ENCODE results near the gene DTD1. TPM values are rescaled to one million over a fixed set of nuclear protein-coding genes. Genes with fewer than 3 reads are reported as not detected.

The DTD1 gene
- total RNA-seq, 1 experiment from 2014 or later: 109 TPM

GRCh38 chr20:18653736-18654447 lies 66.0 kb downstream of the DTD1 start:
- BruUV-seq (replicated peaks): no TSS peak
- CTCF ChIA-PET: interaction anchor here (1.6 kb wide), 1 partner anchor 22 kb away, joined by 4 read pairs; no protein-coding TSS in a partner anchor
- H3K4me3 ChIP-seq (ENCODE audit: low read depth, low read length): no peak overlapping the region
- H3K27me3 ChIP-seq (replicated peaks; ENCODE audit: control insufficient read depth, insufficient read depth, low read length): no peaks in the 10 kb centered on the region
- intact Hi-C loops (cut with micrococcal nuclease; ENCODE audit: unreplicated experiment): no loop called here
- Mint-ChIP-seq H3K36me3 (ENCODE audit: insufficient read depth, unreplicated experiment) (peaks cover 6% of the 10 kb centered on the region), H3K27ac (ENCODE audit: unreplicated experiment) (no peak overlapping the region), H3K9me3 (ENCODE audit: unreplicated experiment) (no peaks in the 10 kb centered on the region), H3K27me3 (ENCODE audit: insufficient read depth, unreplicated experiment) (no peaks in the 10 kb centered on the region), H3K4me1 (ENCODE audit: low read depth, unreplicated experiment) (no peaks in the 10 kb centered on the region), H3K4me3 (ENCODE audit: unreplicated experiment) (no peak overlapping the region)
- POLR2A ChIA-PET: no interaction called here
- H3K36me3 ChIP-seq (ENCODE audit: control insufficient read depth, insufficient read depth, low read length): peaks cover 2% of the 10 kb centered on the region; the same call in 1 of the 2 replicates
- H3K4me1 ChIP-seq: peaks cover 6% of the 10 kb centered on the region; the same call in 1 of the 2 replicates
- no peaks in the 10 kb centered on the region for H3K9me3 ChIP-seq
- no peak for TF ChIP-seq CTCF (IDR thresholded peaks at IDR 0.05; ENCODE audit: insufficient read depth in 1 of 2, low read depth in 1 of 2, low read length in 1 of 2, severe bottlenecking in 1 of 2, unreplicated experiment in 1 of 2)
- DNase-seq: no peak

GRCh38 chr20:18654448-18654773 lies 66.6 kb downstream of the DTD1 start:
- Histone ChIP-seq H3K4me3 (ENCODE audit: low read depth, low read length) (no peak overlapping the region), H3K36me3 (ENCODE audit: control insufficient read depth, insufficient read depth, low read length) (peaks cover 2% of the 10 kb centered on the region; the same call in 1 of the 2 replicates), H3K9me3 (no peaks in the 10 kb centered on the region), H3K27me3 (replicated peaks; ENCODE audit: control insufficient read depth, insufficient read depth, low read length) (no peaks in the 10 kb centered on the region), H3K4me1 (peaks cover 6% of the 10 kb centered on the region; the same call in 1 of the 2 replicates)
- Mint-ChIP-seq H3K9me3 (ENCODE audit: unreplicated experiment) (no peaks in the 10 kb centered on the region), H3K4me3 (ENCODE audit: unreplicated experiment) (no peak overlapping the region), H3K36me3 (ENCODE audit: insufficient read depth, unreplicated experiment) (peaks cover 6% of the 10 kb centered on the region), H3K4me1 (ENCODE audit: low read depth, unreplicated experiment) (no peaks in the 10 kb centered on the region), H3K27me3 (ENCODE audit: insufficient read depth, unreplicated experiment) (no peaks in the 10 kb centered on the region), H3K27ac (ENCODE audit: unreplicated experiment) (no peak overlapping the region)
- DNase-seq: no peak
- intact Hi-C loops (cut with micrococcal nuclease; ENCODE audit: unreplicated experiment): no loop called here
- no TSS peak for BruUV-seq (replicated peaks)
- ChIA-PET POLR2A (no interaction called here), CTCF (interaction anchor here (1.6 kb wide), 1 partner anchor 22 kb away, joined by 4 read pairs; no protein-coding TSS in a partner anchor)
- TF ChIP-seq CTCF (IDR thresholded peaks at IDR 0.05; ENCODE audit: insufficient read depth in 1 of 2, low read depth in 1 of 2, low read length in 1 of 2, severe bottlenecking in 1 of 2, unreplicated experiment in 1 of 2): no peak

GRCh38 chr20:18657575-18657974 lies 69.7 kb downstream of the DTD1 start:
- H3K27me3 Mint-ChIP-seq (ENCODE audit: insufficient read depth, unreplicated experiment): no peaks in the 10 kb centered on the region
- CTCF ChIA-PET: interaction anchor here (1.0 kb wide), 1 partner anchor 22 kb away, joined by 3 read pairs; no protein-coding TSS in a partner anchor
- no peak overlapping the region for H3K4me3 ChIP-seq (ENCODE audit: low read depth, low read length)

More at GRCh38 chr20:18657575-18657974, 69.7 kb downstream of the DTD1 start:
- Mint-ChIP-seq H3K27ac (ENCODE audit: unreplicated experiment) (no peak overlapping the region), H3K9me3 (ENCODE audit: unreplicated experiment) (no peaks in the 10 kb centered on the region), H3K4me3 (ENCODE audit: unreplicated experiment) (no peak overlapping the region), H3K36me3 (ENCODE audit: insufficient read depth, unreplicated experiment) (no peaks in the 10 kb centered on the region), H3K4me1 (ENCODE audit: low read depth, unreplicated experiment) (no peaks in the 10 kb centered on the region)
- no peaks in the 10 kb centered on the region for H3K9me3 ChIP-seq
- no peak for DNase-seq
- peaks cover 6% of the 10 kb centered on the region; the same call in 1 of the 2 replicates for H3K4me1 ChIP-seq
- no peaks in the 10 kb centered on the region for H3K27me3 ChIP-seq (replicated peaks; ENCODE audit: control insufficient read depth, insufficient read depth, low read length)
- intact Hi-C loops (cut with micrococcal nuclease; ENCODE audit: unreplicated experiment): no loop called here
- no peak for TF ChIP-seq CTCF (IDR thresholded peaks at IDR 0.05; ENCODE audit: insufficient read depth in 1 of 2, low read depth in 1 of 2, low read length in 1 of 2, severe bottlenecking in 1 of 2, unreplicated experiment in 1 of 2)
- BruUV-seq (replicated peaks): no TSS peak
- POLR2A ChIA-PET: no interaction called here
- H3K36me3 ChIP-seq (ENCODE audit: control insufficient read depth, insufficient read depth, low read length): peaks cover 2% of the 10 kb centered on the region; the same call in 1 of the 2 replicates

Data from Caco-2 (cell line).